ENCODE results near the gene KRTAP10-2.

The KRTAP10-2 gene

DNA sequence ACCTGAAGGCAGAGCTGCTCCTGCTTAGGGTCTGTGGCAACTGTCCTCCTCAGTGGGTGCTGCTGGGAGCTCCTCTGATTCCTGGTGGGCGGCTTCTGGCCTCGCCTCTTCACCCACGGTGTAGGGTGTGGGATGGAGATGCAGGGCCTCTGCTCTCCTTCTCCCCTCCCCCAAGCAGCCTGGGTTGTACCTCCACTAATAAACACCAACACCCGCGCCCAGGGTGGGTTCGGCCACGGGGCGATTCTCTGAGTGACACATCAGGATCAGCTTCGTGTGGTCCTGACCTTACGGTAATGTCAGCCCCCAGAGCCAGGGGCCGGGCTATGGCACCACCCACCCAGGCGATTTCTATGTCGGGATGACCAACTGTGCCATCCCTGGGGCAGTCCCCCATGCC lies 35.0 kb downstream of the KRTAP10-2 start:
- H3K9ac ChIP-seq, result no peak overlapping the region
- H4K20me1 ChIP-seq (ENCODE audit: insufficient read depth), result no peaks in the 10 kb centered on the region
- H3K27me3 ChIP-seq (ENCODE audit: insufficient read depth, low read depth), result peaks cover 82% of the 10 kb centered on the region
- no peak overlapping the region for H3K27ac ChIP-seq
- no peak overlapping the region for H3K4me2 ChIP-seq
- H3K4me1 ChIP-seq (ENCODE audit: low read depth, poor library complexity, severe bottlenecking), result no peaks in the 10 kb centered on the region
- no peak overlapping the region for H2AFZ ChIP-seq (ENCODE audit: low read depth)
- TF ChIP-seq, protein P1, sequence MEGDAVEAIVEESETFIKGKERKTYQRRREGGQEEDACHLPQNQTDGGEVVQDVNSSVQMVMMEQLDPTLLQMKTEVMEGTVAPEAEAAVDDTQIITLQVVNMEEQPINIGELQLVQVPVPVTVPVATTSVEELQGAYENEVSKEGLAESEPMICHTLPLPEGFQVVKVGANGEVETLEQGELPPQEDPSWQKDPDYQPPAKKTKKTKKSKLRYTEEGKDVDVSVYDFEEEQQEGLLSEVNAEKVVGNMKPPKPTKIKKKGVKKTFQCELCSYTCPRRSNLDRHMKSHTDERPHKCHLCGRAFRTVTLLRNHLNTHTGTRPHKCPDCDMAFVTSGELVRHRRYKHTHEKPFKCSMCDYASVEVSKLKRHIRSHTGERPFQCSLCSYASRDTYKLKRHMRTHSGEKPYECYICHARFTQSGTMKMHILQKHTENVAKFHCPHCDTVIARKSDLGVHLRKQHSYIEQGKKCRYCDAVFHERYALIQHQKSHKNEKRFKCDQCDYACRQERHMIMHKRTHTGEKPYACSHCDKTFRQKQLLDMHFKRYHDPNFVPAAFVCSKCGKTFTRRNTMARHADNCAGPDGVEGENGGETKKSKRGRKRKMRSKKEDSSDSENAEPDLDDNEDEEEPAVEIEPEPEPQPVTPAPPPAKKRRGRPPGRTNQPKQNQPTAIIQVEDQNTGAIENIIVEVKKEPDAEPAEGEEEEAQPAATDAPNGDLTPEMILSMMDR (conservative IDR thresholded peaks at IDR 0.05; ENCODE audit: low read depth, low read length), result no peak
- no peak overlapping the region for H3K4me3 ChIP-seq (IDR thresholded peaks at IDR 0.05; ENCODE audit: insufficient read depth, low read depth, low read length)
- no peaks in the 10 kb centered on the region for H3K36me3 ChIP-seq (ENCODE audit: insufficient read depth)
- H3K79me2 ChIP-seq (ENCODE audit: insufficient read depth, low read depth), result no peaks in the 10 kb centered on the region

DNA sequence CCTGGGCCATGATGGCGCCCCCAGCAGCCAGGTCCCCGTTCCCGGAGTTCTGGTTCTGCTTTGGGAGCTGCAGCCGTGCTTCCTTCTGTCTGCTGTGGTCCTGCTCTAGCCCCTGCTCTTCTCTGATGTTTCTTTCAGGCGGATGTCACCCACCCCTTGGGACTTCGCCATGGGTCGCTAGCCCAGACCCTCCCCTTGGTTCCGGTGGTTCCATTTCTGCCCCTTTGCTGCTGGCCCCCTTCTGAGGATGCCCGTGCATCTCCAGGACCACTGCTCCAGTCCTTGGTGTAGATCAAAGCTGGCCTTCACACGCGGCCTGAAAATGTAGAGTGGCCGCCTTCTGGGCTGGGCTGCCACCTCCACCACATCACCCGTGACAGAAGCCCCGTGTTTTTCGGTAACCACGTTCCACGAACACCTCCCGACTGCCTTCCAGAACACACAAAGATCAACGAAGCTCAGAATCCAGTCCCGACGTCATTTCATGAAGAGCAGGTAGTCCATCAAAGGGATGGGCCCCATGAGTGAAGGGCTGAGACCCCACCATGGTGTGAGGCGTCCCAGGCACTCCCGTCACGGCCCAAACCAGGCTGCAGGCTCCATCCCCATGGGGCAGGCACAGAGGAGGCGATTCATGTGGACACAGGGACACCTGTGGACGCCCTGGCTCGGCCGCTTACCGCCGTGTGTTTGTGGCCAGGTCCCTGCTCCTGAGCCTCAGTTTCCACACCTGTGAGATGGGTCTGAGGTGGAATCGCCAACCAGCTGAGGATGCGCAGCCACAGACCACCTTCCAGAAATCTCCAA lies 35.7 kb downstream of the KRTAP10-2 start:
- TF ChIP-seq, protein P1 (conservative IDR thresholded peaks at IDR 0.05; ENCODE audit: low read depth, low read length), result no peak
- H3K79me2 ChIP-seq (ENCODE audit: insufficient read depth, low read depth), result no peaks in the 10 kb centered on the region
- no peaks in the 10 kb centered on the region for H3K4me1 ChIP-seq (ENCODE audit: low read depth, poor library complexity, severe bottlenecking)
- H3K4me3 ChIP-seq (IDR thresholded peaks at IDR 0.05; ENCODE audit: insufficient read depth, low read depth, low read length), result no peak overlapping the region
- no peaks in the 10 kb centered on the region for H3K36me3 ChIP-seq (ENCODE audit: insufficient read depth)
- H3K9ac ChIP-seq, result no peak overlapping the region
- no peak overlapping the region for H3K27ac ChIP-seq
- no peak overlapping the region for H3K4me2 ChIP-seq
- no peak overlapping the region for H2AFZ ChIP-seq (ENCODE audit: low read depth)
- no peaks in the 10 kb centered on the region for H4K20me1 ChIP-seq (ENCODE audit: insufficient read depth)
- peaks cover 78% of the 10 kb centered on the region for H3K27me3 ChIP-seq (ENCODE audit: insufficient read depth, low read depth)

DNA sequence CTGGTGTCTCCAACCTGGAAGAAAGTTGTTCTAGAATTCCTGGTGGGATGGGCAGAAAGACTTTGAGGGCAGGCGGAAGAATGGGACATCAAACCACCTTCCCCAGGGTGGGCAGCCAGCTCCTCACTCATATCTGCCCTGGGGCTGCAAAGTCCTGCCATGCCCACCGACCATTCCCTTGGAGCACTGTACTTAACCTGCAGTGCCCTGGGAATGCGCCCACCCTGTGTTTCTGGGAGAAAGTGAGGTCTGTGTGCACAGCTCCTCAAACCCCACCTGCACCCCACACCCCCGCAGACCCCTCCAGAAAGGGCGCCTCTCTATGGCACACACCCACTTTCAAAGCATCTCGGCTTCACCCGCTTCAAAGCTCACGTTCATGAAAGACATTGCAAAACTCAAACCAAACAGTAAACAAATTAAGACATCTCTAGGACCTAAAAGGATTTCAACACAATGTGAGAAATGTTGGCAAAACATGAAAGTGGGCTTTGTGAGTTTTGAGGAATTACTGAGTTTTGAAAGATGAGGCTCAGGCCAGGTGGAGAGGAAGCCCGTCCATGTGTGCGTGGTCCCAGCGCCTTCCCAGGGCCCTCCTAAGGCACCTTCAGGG lies 36.5 kb downstream of the KRTAP10-2 start:
- H3K9ac ChIP-seq, result no peak overlapping the region
- TF ChIP-seq, protein P1 (conservative IDR thresholded peaks at IDR 0.05; ENCODE audit: low read depth, low read length), result no peak
- H3K27ac ChIP-seq, result no peak overlapping the region
- H3K4me1 ChIP-seq (ENCODE audit: low read depth, poor library complexity, severe bottlenecking), result no peaks in the 10 kb centered on the region
- H3K79me2 ChIP-seq (ENCODE audit: insufficient read depth, low read depth), result no peaks in the 10 kb centered on the region
- H3K4me2 ChIP-seq, result no peak overlapping the region
- H4K20me1 ChIP-seq (ENCODE audit: insufficient read depth), result no peaks in the 10 kb centered on the region
- H2AFZ ChIP-seq (ENCODE audit: low read depth), result no peak overlapping the region
- no peak overlapping the region for H3K4me3 ChIP-seq (IDR thresholded peaks at IDR 0.05; ENCODE audit: insufficient read depth, low read depth, low read length)
- H3K36me3 ChIP-seq (ENCODE audit: insufficient read depth), result no peaks in the 10 kb centered on the region
- peaks cover 78% of the 10 kb centered on the region for H3K27me3 ChIP-seq (ENCODE audit: insufficient read depth, low read depth)

DNA sequence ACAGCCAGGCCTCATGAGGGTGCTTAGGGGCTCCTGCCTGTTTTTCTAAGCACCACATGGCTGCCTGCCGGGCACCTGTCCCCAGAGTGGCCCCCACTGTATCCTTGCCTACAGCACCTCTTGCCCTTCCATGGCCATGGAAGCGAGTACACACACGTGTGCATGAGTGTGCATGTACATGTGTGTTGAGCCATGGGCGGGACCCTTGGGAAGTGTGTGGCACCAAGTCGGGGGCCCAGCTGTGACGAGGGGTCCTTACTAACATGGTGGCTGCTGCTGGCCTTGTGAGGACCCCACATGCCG lies 37.1 kb downstream of the KRTAP10-2 start:
- H3K27me3 ChIP-seq (ENCODE audit: insufficient read depth, low read depth), result peaks cover 72% of the 10 kb centered on the region
- no peak overlapping the region for H3K27ac ChIP-seq

More for the DNA sequence above, 37.1 kb downstream of the KRTAP10-2 start:
- H4K20me1 ChIP-seq (ENCODE audit: insufficient read depth), result no peaks in the 10 kb centered on the region
- H3K4me3 ChIP-seq (IDR thresholded peaks at IDR 0.05; ENCODE audit: insufficient read depth, low read depth, low read length), result no peak overlapping the region
- H3K4me2 ChIP-seq, result no peak overlapping the region
- H3K36me3 ChIP-seq (ENCODE audit: insufficient read depth), result no peaks in the 10 kb centered on the region
- no peak overlapping the region for H3K9ac ChIP-seq
- no peaks in the 10 kb centered on the region for H3K4me1 ChIP-seq (ENCODE audit: low read depth, poor library complexity, severe bottlenecking)
- no peak overlapping the region for H2AFZ ChIP-seq (ENCODE audit: low read depth)
- no peaks in the 10 kb centered on the region for H3K79me2 ChIP-seq (ENCODE audit: insufficient read depth, low read depth)
- TF ChIP-seq, protein P1 (conservative IDR thresholded peaks at IDR 0.05; ENCODE audit: low read depth, low read length), result no peak
